ENCODE results near the gene GSC2. TPM values are rescaled to one million over a fixed set of nuclear protein-coding genes. Genes with fewer than 3 reads are reported as not detected.

The GSC2 gene
- total RNA-seq, 6 experiments from 2014 or later, result not detected

GRCh38 chr22:19115628-19116027, 34.5 kb downstream of the GSC2 start:
- Histone ChIP-seq H3K27me3 (no peaks in the 10 kb centered on the region), H3K4me3 (no peak overlapping the region), H3K36me3 (no peaks in the 10 kb centered on the region), H3K9me3 (no peaks in the 10 kb centered on the region), H3K4me1 (peaks cover 0 to 27% (median 2%) of the 10 kb centered on the region in 4 donors), H3K27ac (no peak overlapping the region)
- WGBS (ENCODE audit: insufficient coverage, low coverage, low lambda C conversion rate, missing lambda C conversion rate), result 17% methylated on average over 1 of the region's 4 CpGs
- intact Hi-C loops (cut with DNase I), result no loop called here
- DNase-seq, result no peak
- no peak for ATAC-seq
- TF ChIP-seq CTCF (IDR thresholded peaks at IDR 0.05), result no peak
- no peak for TF ChIP-seq POLR2A (IDR thresholded peaks at IDR 0.05)

- ATAC-seq, result peak; percentile 60 to 85 (median 70)
- Histone ChIP-seq H3K27me3 (no peaks in the 10 kb centered on the region), H3K4me3 (no peak overlapping the region), H3K27ac (no peak overlapping the region), H3K9me3 (no peaks in the 10 kb centered on the region), H3K4me1 (peaks cover 0 to 27% (median 3%) of the 10 kb centered on the region in 4 donors), H3K36me3 (no peaks in the 10 kb centered on the region)
- intact Hi-C loops (cut with DNase I), result no loop called here
- TF ChIP-seq CTCF (IDR thresholded peaks at IDR 0.05) (no peak), POLR2A (IDR thresholded peaks at IDR 0.05) (no peak)
- no CpG with 5 or more reads among the region's 4 CpGs for whole genome bisulfite sequencing (ENCODE audit: insufficient coverage, low coverage, low lambda C conversion rate, missing lambda C conversion rate)
- peak in 1 of 3 donors; percentile 68 for DNase-seq
Observed at GRCh38 chr22:19114984-19115552, 35.0 kb downstream of the GSC2 start.

DNA sequence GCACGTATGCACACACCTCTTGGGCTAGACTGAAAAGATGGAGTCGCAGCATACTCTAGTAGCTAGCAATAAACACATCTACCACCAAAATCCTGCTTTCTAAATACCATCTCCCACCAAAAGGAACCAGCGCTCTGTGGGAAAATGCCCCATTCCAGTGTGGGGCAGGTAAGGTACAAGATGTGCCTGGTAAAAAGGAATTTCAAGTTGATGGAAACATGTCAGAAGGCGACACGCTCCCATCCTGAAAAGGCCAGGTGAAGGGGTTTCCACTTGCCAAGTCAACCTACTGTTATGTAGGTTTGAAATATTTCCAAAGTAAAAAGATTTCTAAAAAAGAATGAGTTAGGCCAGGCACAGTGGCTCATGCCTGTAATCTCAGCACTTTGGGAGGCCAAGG, 36.7 kb downstream of the GSC2 start:
- Histone ChIP-seq H3K4me3 (no peak overlapping the region), H3K27me3 (no peaks in the 10 kb centered on the region), H3K36me3 (no peaks in the 10 kb centered on the region), H3K4me1 (peaks cover 0 to 39% (median 9%) of the 10 kb centered on the region in 4 donors), H3K27ac (no peak overlapping the region), H3K9me3 (no peaks in the 10 kb centered on the region)
- TF ChIP-seq CTCF (IDR thresholded peaks at IDR 0.05) (no peak), POLR2A (IDR thresholded peaks at IDR 0.05) (no peak)
- DNase-seq (no peak), ATAC-seq (no peak)
- intact Hi-C loops (cut with DNase I), result no loop called here
- WGBS (ENCODE audit: insufficient coverage, low coverage, low lambda C conversion rate, missing lambda C conversion rate), result 93% methylated on average over 5 of the region's 5 CpGs

- WGBS (ENCODE audit: insufficient coverage, low coverage, low lambda C conversion rate, missing lambda C conversion rate), result 93% methylated on average over 3 of the region's 3 CpGs
- Histone ChIP-seq H3K27ac (peak overlapping the region in 1 of 3 donors; percentile 66), H3K36me3 (no peaks in the 10 kb centered on the region), H3K9me3 (no peaks in the 10 kb centered on the region), H3K4me1 (peaks cover 0 to 36% (median 9%) of the 10 kb centered on the region in 4 donors), H3K4me3 (no peak overlapping the region), H3K27me3 (no peaks in the 10 kb centered on the region)
- DNase-seq (no peak), ATAC-seq (no peak)
- no peak for TF ChIP-seq POLR2A (IDR thresholded peaks at IDR 0.05)
- TF ChIP-seq CTCF (IDR thresholded peaks at IDR 0.05), result no peak
- intact Hi-C loops (cut with DNase I), result no loop called here
Observed at GRCh38 chr22:19111584-19111983, 38.5 kb downstream of the GSC2 start.

Measured in right lobe of liver (tissue), 6 donors.